Measurements from ENCODE around the gene EGFR. TPM values are rescaled to one million over a fixed set of nuclear protein-coding genes. Genes with fewer than 3 reads are reported as not detected.

EGFR gene
- polyA plus RNA-seq, 2 of the 4 experiments (the other 2 are of a cell fraction): 59.5 to 63.8 TPM

DNA sequence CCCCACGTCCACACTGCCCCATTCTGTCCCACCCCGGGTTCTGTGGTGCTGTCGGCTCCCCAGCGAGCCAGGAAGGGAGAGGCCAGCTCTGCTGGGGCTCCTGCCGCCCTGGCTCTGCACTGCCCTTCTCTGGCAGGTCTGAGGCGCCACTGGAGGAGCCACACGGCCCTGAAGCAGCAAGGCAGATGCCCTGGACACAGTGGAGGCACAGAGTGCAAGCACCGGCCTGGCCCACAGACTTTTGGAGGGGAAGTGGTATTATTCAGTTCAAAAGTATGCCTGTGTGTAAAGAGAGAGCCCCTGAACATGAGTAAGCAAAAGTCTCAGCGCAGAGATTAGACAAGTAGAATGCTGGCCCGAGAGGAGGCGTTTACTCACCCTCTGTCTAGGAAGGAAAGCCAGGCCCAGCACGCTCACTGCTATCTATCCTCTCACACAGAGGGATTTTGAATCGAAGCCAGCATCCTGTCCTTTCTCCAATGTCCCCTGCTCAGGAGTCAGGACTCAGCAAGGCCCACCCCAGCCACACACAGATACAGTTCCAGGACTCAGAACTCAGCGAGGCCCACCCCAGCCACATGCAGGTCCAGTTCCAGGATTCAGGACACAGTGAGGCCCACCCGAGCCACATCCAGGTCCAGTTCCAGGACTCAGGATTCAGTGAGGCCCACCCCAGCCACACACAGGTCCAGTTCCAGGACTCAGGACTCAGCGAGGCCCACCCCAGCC lies 115.0 kb downstream of the EGFR start (continued):
- TF ChIP-seq, protein P1, sequence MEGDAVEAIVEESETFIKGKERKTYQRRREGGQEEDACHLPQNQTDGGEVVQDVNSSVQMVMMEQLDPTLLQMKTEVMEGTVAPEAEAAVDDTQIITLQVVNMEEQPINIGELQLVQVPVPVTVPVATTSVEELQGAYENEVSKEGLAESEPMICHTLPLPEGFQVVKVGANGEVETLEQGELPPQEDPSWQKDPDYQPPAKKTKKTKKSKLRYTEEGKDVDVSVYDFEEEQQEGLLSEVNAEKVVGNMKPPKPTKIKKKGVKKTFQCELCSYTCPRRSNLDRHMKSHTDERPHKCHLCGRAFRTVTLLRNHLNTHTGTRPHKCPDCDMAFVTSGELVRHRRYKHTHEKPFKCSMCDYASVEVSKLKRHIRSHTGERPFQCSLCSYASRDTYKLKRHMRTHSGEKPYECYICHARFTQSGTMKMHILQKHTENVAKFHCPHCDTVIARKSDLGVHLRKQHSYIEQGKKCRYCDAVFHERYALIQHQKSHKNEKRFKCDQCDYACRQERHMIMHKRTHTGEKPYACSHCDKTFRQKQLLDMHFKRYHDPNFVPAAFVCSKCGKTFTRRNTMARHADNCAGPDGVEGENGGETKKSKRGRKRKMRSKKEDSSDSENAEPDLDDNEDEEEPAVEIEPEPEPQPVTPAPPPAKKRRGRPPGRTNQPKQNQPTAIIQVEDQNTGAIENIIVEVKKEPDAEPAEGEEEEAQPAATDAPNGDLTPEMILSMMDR (IDR thresholded peaks at IDR 0.05): peak; percentile 13; the same call in 1 of the 3 replicates
- TF ChIP-seq PHF8 (IDR thresholded peaks at IDR 0.05; ENCODE audit: borderline replicate concordance, low read depth) (no peak), CEBPB (IDR thresholded peaks at IDR 0.05) (no peak; a peak in 1 of 4 replicates)
- TF ChIP-seq, protein P2, sequence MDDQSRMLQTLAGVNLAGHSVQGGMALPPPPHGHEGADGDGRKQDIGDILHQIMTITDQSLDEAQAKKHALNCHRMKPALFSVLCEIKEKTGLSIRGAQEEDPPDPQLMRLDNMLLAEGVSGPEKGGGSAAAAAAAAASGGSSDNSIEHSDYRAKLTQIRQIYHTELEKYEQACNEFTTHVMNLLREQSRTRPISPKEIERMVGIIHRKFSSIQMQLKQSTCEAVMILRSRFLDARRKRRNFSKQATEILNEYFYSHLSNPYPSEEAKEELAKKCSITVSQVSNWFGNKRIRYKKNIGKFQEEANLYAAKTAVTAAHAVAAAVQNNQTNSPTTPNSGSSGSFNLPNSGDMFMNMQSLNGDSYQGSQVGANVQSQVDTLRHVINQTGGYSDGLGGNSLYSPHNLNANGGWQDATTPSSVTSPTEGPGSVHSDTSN (IDR thresholded peaks at IDR 0.05): no peak

DNA sequence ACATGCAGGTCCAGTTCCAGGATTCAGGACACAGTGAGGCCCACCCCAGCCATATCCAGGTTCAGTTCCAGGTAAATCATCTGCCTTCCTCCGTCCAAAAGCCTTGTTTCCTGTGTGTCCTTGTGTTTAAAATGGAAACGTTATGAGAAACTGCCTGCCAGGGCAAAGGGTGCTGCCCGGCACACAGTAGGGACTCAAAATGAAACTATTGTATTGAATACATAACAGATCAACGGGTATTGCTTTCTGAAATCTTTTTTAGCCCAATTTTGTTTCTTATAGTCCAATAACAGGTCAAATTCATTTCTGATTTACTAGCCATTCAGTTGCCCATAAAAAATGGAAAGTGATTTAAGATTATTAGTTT lies 115.5 kb downstream of the EGFR start:
- ChIA-PET CTCF (interaction anchor here (1.3 kb wide), 1 partner anchor 121 kb away, joined by 4 read pairs; no protein-coding TSS in a partner anchor), POLR2A (no interaction called here)
- no peak for FAIRE-seq
- Histone ChIP-seq H3K4me3 (no peak overlapping the region), H3K4me2 (peak overlapping the region; percentile 79), H3K4me1 (peaks cover 58% of the 10 kb centered on the region), H3K27ac (peak overlapping the region; percentile 93 to 98), H3K9me3 (peaks cover 3% of the 10 kb centered on the region; the same call in 1 of the 3 replicates)
- no peak for ATAC-seq
- TF ChIP-seq E2F6 (IDR thresholded peaks at IDR 0.05; ENCODE audit: borderline replicate concordance, low read depth) (no peak), ZSCAN20 (CRISPR knock-in tag; IDR thresholded peaks at IDR 0.05) (no peak), RNF2 (IDR thresholded peaks at IDR 0.05; ENCODE audit: borderline replicate concordance, low read depth) (no peak), HDAC2 (IDR thresholded peaks at IDR 0.05) (no peak), MAZ (IDR thresholded peaks at IDR 0.05; ENCODE audit: borderline replicate concordance, low read depth, low read length) (no peak), CHD2 (IDR thresholded peaks at IDR 0.05; ENCODE audit: low read length, partially characterized antibody) (no peak), FOSL2 (IDR thresholded peaks at IDR 0.05) (no peak), FOSL2 (CRISPR knock-in tag; IDR thresholded peaks at IDR 0.05) (no peak), BCL3 (IDR thresholded peaks at IDR 0.05) (no peak), CEBPB (IDR thresholded peaks at IDR 0.05) (no peak), NR3C1 (IDR thresholded peaks at IDR 0.05) (no peak), RARB (CRISPR knock-in tag; IDR thresholded peaks at IDR 0.05) (no peak), ZC3H11A (IDR thresholded peaks at IDR 0.05) (no peak), HOXA7 (CRISPR knock-in tag; IDR thresholded peaks at IDR 0.05) (no peak), EHF (CRISPR knock-in tag; IDR thresholded peaks at IDR 0.05) (no peak)
- TF ChIP-seq, protein P1 (IDR thresholded peaks at IDR 0.05): no peak
- TF ChIP-seq, protein P3, sequence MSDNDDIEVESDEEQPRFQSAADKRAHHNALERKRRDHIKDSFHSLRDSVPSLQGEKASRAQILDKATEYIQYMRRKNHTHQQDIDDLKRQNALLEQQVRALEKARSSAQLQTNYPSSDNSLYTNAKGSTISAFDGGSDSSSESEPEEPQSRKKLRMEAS (IDR thresholded peaks at IDR 0.05): no peak
- 78% methylated on average over 4 of the region's 4 CpGs for WGBS (ENCODE audit: missing lambda C conversion rate)
- DNase-seq (ENCODE audit: low read depth in 1 of 2, low spot score in 1 of 2): no peak

Measured in A549 (cell line).